CD4-positive, alpha-beta T cell treated with Interleukin-10 for 1 hour (primary cell): Measurements from ENCODE around the gene SLK.

ENCODE experiments used
- DNase-seq: peaks from one replicate; pipeline ENCODE4 v3.0.0-alpha.2; 2020

The SLK gene

GRCh38 chr10:103991393-103992128 lies 24.6 kb downstream of the SLK start:
- no peak for DNase-seq

- no peak for DNase-seq
Observed at GRCh38 chr10:103995134-103995533, 28.2 kb downstream of the SLK start.

GRCh38 chr10:103998805-103999204 lies 31.9 kb downstream of the SLK start:
- DNase-seq: no peak

- no peak for DNase-seq
Observed at GRCh38 chr10:104002911-104003310, 36.0 kb downstream of the SLK start.

GRCh38 chr10:104005172-104005863 lies 38.4 kb downstream of the SLK start:
- no peak for DNase-seq

GRCh38 chr10:104011904-104012303 lies 45.0 kb downstream of the SLK start:
- no peak for DNase-seq

- no peak for DNase-seq
Observed at GRCh38 chr10:104013489-104013888, 46.5 kb downstream of the SLK start.

GRCh38 chr10:104014176-104014575 lies 47.2 kb downstream of the SLK start:
- DNase-seq: no peak

- no peak for DNase-seq
Observed at GRCh38 chr10:104016661-104017060, 49.7 kb downstream of the SLK start.

- DNase-seq: no peak
Observed at GRCh38 chr10:104018471-104018870, 51.5 kb downstream of the SLK start.

- no peak for DNase-seq
Observed at GRCh38 chr10:104020020-104020419, 53.1 kb downstream of the SLK start.

GRCh38 chr10:104021246-104021645 lies 54.3 kb downstream of the SLK start:
- no peak for DNase-seq

- DNase-seq: no peak
Observed at GRCh38 chr10:104022026-104022425, 55.1 kb downstream of the SLK start.

- no peak for DNase-seq
Observed at GRCh38 chr10:104025524-104025923, 58.6 kb downstream of the SLK start.

GRCh38 chr10:104026762-104027161 lies 59.8 kb downstream of the SLK start:
- DNase-seq: no peak

GRCh38 chr10:104028146-104028545 lies 61.2 kb downstream of the SLK start:
- peak; percentile 21 for DNase-seq

GRCh38 chr10:104028823-104029520 lies 62.0 kb downstream of the SLK start:
- no peak for DNase-seq

GRCh38 chr10:104029521-104029860 lies 62.6 kb downstream of the SLK start:
- DNase-seq: no peak

GRCh38 chr10:104031631-104032030 lies 64.7 kb downstream of the SLK start:
- no peak for DNase-seq

- DNase-seq: no peak
Observed at GRCh38 chr10:104032144-104032775, 65.3 kb downstream of the SLK start.

GRCh38 chr10:104033401-104033930 lies 66.5 kb downstream of the SLK start:
- DNase-seq: no peak

GRCh38 chr10:104033966-104034365 lies 67.0 kb downstream of the SLK start:
- DNase-seq: no peak
